Measurements from ENCODE around the gene RNF152. TPM values are rescaled to one million over a fixed set of nuclear protein-coding genes. Genes with fewer than 3 reads are reported as not detected.

Gene RNF152
- total and polyA plus RNA-seq, 2 of the 4 experiments (the other 2 are of a cell fraction), result 7.5 to 18.5 TPM

DNA sequence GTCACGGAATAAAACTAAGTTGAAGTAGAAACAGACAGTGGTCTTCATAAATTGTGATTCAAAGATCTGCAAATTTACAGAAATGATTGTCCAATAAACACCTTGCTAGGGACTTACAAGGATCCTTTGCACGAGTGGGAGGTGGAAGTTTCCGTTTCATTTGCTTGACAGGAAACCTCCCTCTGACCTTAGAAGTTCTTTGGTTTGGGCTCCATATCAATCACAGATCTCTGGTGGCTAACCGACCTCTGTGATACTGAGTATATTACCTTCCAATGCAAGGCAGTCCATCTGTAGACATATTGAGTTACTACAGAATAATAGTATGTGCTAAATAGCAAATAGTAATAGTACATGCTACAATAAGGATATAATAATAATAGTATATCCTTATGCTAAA, 33.7 kb upstream of the RNF152 start:
- no peak overlapping the region for H3K23ac ChIP-seq (ENCODE audit: low read depth, low read length)
- ChIA-PET CTCF (interaction anchor here (1.2 kb wide), 1 partner anchor 18 kb away, joined by 3 read pairs; no protein-coding TSS in a partner anchor), POLR2A (ENCODE audit: unreplicated experiment) (no interaction called here)
- no CpG with 5 or more reads among the region's 4 CpGs for WGBS, 2 experiments (ENCODE audit: extremely low coverage in 2 of 2, insufficient read length in 1 of 2)
- H3K27ac ChIP-seq (ENCODE audit: insufficient read depth, low read length), result no peak overlapping the region
- no peak overlapping the region for H2AK9ac ChIP-seq (replicated peaks; ENCODE audit: low read depth, low read length, poor library complexity)
- no peak overlapping the region for H2BK120ac ChIP-seq (ENCODE audit: low read depth, low read length)
- H3K14ac ChIP-seq (replicated peaks; ENCODE audit: low read depth, low read length), result no peak overlapping the region
- no peak overlapping the region for H4K91ac ChIP-seq (ENCODE audit: insufficient read depth, low read depth, low read length)
- no peak overlapping the region for H3K4me2 ChIP-seq (ENCODE audit: low read depth, low read length)
- no peaks in the 10 kb centered on the region for H3K27me3 ChIP-seq (ENCODE audit: control insufficient read depth, insufficient read depth, low read length)
- no peak overlapping the region for H3K9ac ChIP-seq (ENCODE audit: low read depth, low read length)
- peaks cover 3% of the 10 kb centered on the region; the same call in 1 of the 2 replicates for H3K9me1 ChIP-seq (ENCODE audit: insufficient read depth, low read length)
- BruUV-seq (replicated peaks), result no TSS peak
- no peak overlapping the region for H3K18ac ChIP-seq (ENCODE audit: low read depth, low read length)
- no peak overlapping the region for H2BK15ac ChIP-seq (ENCODE audit: low read depth, low read length)
- DNase-seq (no peak), ATAC-seq (ENCODE audit: low read depth) (no peak)
- H3K4me1 ChIP-seq (ENCODE audit: control insufficient read depth, insufficient read depth, low read length), result no peaks in the 10 kb centered on the region
- H4K5ac ChIP-seq (ENCODE audit: low read depth, low read length), result no peak overlapping the region
- in situ Hi-C loops (cut with MboI; ENCODE audit: low sequenced_read_pairs), result no loop called here
- no peak overlapping the region for H3K4me3 ChIP-seq (ENCODE audit: insufficient read depth, low read depth, low read length)
- no peak overlapping the region for H2BK5ac ChIP-seq (ENCODE audit: low read depth, low read length, poor library complexity, severe bottlenecking)
- no peak overlapping the region for H2AFZ ChIP-seq (replicated peaks; ENCODE audit: low read length, poor library complexity)
- H3K9me3 ChIP-seq (ENCODE audit: control insufficient read depth, insufficient read depth, low read length), result peaks cover 7% of the 10 kb centered on the region; the same call in 1 of the 2 replicates
- H3K36me3 ChIP-seq (ENCODE audit: control insufficient read depth, insufficient read depth, low read length), result no peaks in the 10 kb centered on the region
- intact Hi-C loops (cut with micrococcal nuclease), result no loop called here
- TF ChIP-seq, protein P1, sequence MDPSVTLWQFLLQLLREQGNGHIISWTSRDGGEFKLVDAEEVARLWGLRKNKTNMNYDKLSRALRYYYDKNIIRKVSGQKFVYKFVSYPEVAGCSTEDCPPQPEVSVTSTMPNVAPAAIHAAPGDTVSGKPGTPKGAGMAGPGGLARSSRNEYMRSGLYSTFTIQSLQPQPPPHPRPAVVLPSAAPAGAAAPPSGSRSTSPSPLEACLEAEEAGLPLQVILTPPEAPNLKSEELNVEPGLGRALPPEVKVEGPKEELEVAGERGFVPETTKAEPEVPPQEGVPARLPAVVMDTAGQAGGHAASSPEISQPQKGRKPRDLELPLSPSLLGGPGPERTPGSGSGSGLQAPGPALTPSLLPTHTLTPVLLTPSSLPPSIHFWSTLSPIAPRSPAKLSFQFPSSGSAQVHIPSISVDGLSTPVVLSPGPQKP (IDR thresholded peaks at IDR 0.05; ENCODE audit: borderline replicate concordance, low read depth, low read length), result no peak
- TF ChIP-seq CEBPB (IDR thresholded peaks at IDR 0.05; ENCODE audit: low read depth, low read length), result no peak
- no peak for TF ChIP-seq RAD21 (IDR thresholded peaks at IDR 0.05; ENCODE audit: low read length)
- no peak for TF ChIP-seq POLR2A (IDR thresholded peaks at IDR 0.05; ENCODE audit: low read depth, low read length)
- TF ChIP-seq, protein P2, sequence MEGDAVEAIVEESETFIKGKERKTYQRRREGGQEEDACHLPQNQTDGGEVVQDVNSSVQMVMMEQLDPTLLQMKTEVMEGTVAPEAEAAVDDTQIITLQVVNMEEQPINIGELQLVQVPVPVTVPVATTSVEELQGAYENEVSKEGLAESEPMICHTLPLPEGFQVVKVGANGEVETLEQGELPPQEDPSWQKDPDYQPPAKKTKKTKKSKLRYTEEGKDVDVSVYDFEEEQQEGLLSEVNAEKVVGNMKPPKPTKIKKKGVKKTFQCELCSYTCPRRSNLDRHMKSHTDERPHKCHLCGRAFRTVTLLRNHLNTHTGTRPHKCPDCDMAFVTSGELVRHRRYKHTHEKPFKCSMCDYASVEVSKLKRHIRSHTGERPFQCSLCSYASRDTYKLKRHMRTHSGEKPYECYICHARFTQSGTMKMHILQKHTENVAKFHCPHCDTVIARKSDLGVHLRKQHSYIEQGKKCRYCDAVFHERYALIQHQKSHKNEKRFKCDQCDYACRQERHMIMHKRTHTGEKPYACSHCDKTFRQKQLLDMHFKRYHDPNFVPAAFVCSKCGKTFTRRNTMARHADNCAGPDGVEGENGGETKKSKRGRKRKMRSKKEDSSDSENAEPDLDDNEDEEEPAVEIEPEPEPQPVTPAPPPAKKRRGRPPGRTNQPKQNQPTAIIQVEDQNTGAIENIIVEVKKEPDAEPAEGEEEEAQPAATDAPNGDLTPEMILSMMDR (conservative IDR thresholded peaks at IDR 0.05; ENCODE audit: low read depth, low read length), result no peak
- TF ChIP-seq BHLHE40 (IDR thresholded peaks at IDR 0.05; ENCODE audit: low read depth, low read length), result no peak
- TF ChIP-seq SMC3 (IDR thresholded peaks at IDR 0.05; ENCODE audit: low read depth, low read length), result no peak
- no peak overlapping the region for H3K4ac ChIP-seq (ENCODE audit: low read depth, low read length)
- no peak overlapping the region for H2AK5ac ChIP-seq (ENCODE audit: low read depth, low read length)
- H4K20me1 ChIP-seq (ENCODE audit: insufficient read depth, low read length), result no peaks in the 10 kb centered on the region
- no peak overlapping the region for H4K8ac ChIP-seq (ENCODE audit: low read depth in 2 of 2, low read length in 2 of 2)
- dilution Hi-C loops (cut with HindIII; ENCODE audit: low sequenced_read_pairs, unreplicated experiment), result no loop called here
- H2BK20ac ChIP-seq (ENCODE audit: low read depth, low read length), result no peak overlapping the region
- no peak overlapping the region for H3K56ac ChIP-seq (ENCODE audit: extremely low read depth, insufficient read depth, low read length)
- H3K79me1 ChIP-seq (ENCODE audit: low read depth in 1 of 2, low read length in 2 of 2), result no peaks in the 10 kb centered on the region

All from IMR-90 (cell line).